GM21423 (cell line): ENCODE measurements around the gene TM4SF20.

Source experiments
- ATAC-seq: cut with Tn5 transposase; IDR thresholded peaks from one replicate; pipeline ENCODE4 v1.9.1; 2021; ENCODE audit warnings: mild to moderate bottlenecking, moderate library complexity; ENCODE audit not compliant: unreplicated experiment

The TM4SF20 gene

DNA sequence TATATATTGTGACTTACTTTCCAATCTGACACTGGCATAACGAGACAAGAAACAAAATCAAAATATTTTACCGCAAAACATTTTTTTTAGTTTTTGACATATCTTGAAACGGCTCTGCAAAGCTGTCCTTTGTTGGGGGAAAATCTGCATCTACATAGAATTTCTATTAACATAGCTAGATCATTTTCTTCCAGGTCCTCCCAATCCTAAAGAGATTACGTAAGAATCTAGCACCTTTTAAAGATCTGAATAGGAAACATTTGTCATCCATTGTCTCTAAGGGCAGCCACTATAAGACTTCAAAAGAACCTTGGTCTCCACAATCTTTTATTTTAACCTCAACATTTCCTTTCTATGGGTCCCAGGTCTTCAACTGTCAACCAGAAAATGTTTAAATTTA, 55.3 kb downstream of the TM4SF20 start:
- ATAC-seq, result no peak

DNA sequence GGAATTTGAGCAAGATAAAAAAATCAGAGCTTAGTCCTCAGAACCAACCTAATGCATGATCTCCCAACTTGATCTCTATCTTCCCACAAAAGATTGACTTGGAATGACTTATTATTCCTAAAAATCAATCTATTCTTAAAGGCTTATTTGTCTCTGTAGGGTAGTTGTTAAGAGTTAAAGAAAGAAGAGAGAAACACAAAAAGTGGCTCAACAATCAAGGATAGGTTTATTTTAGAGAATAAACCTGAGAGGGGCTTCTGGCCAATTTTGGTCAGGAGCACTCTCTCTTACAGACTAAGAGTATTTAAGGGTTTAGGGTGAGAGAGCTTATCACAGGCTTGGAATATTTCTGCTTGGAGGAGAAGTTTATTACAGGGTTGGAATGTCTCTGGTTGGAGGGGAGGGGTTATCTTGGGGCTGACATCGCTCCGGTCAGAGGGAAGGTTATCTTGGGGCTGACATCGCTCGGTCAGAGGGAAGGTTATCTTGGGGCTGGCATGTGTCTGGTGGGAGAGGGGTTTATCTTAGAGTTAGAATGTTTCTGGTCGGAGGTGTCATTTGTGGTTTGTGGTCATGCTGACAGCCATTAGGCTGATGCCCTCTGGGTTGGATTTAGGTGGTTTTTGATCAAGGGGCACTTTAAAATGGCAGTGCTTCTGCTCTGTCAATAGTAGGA, 56.4 kb downstream of the TM4SF20 start:
- ATAC-seq, result no peak

GRCh38 chr2:227320305-227321094, 58.6 kb downstream of the TM4SF20 start:
- no peak for ATAC-seq

DNA sequence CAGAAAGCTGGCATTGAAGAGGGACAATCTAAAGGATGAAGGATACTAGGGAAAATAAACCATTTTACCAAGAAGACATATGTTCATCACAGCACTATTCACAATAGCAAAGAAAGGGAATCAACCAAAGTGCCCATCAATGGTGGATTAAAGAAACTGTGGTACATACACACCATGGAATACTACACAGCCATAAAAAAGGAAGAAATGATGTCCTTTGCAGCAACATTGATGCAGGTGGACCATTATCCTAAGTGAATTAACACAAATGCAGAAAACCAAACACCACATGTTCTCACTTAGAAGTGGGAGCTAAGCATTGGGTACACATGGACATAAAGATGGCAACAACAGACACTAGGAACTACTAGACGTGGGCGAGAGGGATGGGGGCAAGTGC, 61.3 kb downstream of the TM4SF20 start:
- ATAC-seq, result no peak

DNA sequence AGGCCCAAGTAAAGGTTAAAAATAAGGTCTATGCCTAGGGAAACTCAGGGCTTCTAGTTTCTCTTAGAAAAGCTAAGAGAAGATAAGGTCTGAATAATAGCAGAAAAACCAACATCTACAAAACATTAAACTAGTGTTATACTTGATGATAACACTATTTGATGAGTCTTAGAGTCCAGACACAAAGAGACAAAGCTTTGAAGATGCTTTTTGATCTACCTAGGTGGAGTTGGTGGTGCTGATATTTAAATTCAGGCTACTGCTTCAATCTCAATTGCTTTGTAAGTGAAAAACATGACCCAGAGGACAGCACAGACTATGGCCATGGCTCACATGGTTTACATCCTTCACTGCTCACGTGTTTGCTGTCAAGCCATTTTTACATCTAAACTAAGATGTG, 65.8 kb downstream of the TM4SF20 start:
- no peak for ATAC-seq

DNA sequence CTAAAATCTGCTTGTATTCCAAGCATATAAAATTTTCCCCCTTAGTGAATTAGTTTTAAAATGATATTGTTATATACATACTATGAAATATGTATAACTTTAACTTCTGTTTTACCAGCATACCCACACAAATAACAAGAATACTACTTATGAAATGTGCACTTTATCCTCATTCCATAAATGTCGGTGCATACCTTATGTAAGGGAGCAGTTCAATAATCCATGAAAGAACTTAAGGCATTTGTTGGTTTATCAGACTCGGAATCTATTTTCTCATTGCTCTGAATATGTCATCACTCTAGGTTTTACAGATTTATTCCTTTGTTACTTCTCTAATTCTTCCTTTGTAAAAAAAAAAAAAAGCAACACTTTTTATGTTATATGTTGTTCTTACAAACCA, 66.5 kb downstream of the TM4SF20 start:
- no peak for ATAC-seq
